IMR-90 (cell line): Measurements from ENCODE around the gene KCNA10. TPM values are rescaled to one million over a fixed set of nuclear protein-coding genes. Genes with fewer than 3 reads are reported as not detected.

Experiments used
- ATAC-seq: fragments of 200-7000 bp; cut with Tn5 transposase; 2 replicates; pipeline ENCODE4 v1.9.1; 2020; ENCODE audit warnings: low read depth, mild to moderate bottlenecking, moderate library complexity
- BruUV-seq: library from RNA; stranded (reverse); fragments of 400-500 nt; replicated peaks from 2 replicates; lab custom pipeline; 2021; lab: Mats Ljungman, UMichigan
- CTCF ChIA-PET: fragments of 300-600 bp; formaldehyde crosslinking; extraction: SDS; loops from one replicate; lab custom pipeline; 2021; ENCODE audit warnings: antibody characterized with exemption; lab: Yijun Ruan, JAX
- POLR2A ChIA-PET: fragments of 300-600 bp; sonication (Branson Sonifier 250); formaldehyde crosslinking; loops from one replicate; lab custom pipeline; 2022; ENCODE audit warnings: antibody characterized with exemption; ENCODE audit not compliant: unreplicated experiment; lab: Charles Lee
- DNase-seq: peaks from one replicate; pipeline ENCODE4 v3.0.0; 2013
- H2AFZ ChIP-seq: replicated peaks from 2 replicates; pipeline ENCODE3; 2013; ENCODE audit warnings: low read length, mild to moderate bottlenecking; ENCODE audit not compliant: poor library complexity
- H2AK5ac ChIP-seq: 2 replicates; pipeline ENCODE4 v1.6.1; 2013; ENCODE audit warnings: low read depth, low read length, inconsistent platforms
- H2AK9ac ChIP-seq: replicated peaks from 2 replicates; pipeline ENCODE3; 2013; ENCODE audit warnings: mild to moderate bottlenecking, low read depth, low read length, moderate library complexity; ENCODE audit not compliant: poor library complexity
- H2BK120ac ChIP-seq: 2 replicates; pipeline ENCODE4 v1.6.1; 2013; ENCODE audit warnings: low read depth, low read length, inconsistent platforms
- H2BK15ac ChIP-seq: 3 replicates; pipeline ENCODE4 v1.6.1; 2013; ENCODE audit warnings: low read depth, low read length, inconsistent platforms
- H2BK20ac ChIP-seq: 2 replicates; pipeline ENCODE4 v1.6.1; 2013; ENCODE audit warnings: low read depth, mild to moderate bottlenecking, inconsistent platforms, low read length, moderate library complexity
- H2BK5ac ChIP-seq: 2 replicates; pipeline ENCODE4 v1.6.1; 2013; ENCODE audit warnings: mild to moderate bottlenecking, low read depth, low read length, inconsistent platforms; ENCODE audit not compliant: poor library complexity, severe bottlenecking
- H3K14ac ChIP-seq: replicated peaks from 2 replicates; pipeline ENCODE4 v1.6.1; 2013; ENCODE audit warnings: low read depth, low read length, inconsistent platforms
- H3K18ac ChIP-seq: 2 replicates; pipeline ENCODE4 v1.6.1; 2013; ENCODE audit warnings: low read depth, low read length, control low read depth
- H3K23ac ChIP-seq: 2 replicates; pipeline ENCODE4 v1.6.1; 2013; ENCODE audit warnings: low read depth, low read length, inconsistent platforms
- H3K27ac ChIP-seq: 2 replicates; pipeline ENCODE4 v1.5.1; 2013; ENCODE audit warnings: mild to moderate bottlenecking, control low read depth, low read length; ENCODE audit not compliant: insufficient read depth
- H3K27me3 ChIP-seq: 2 replicates; pipeline ENCODE4 v1.6.1; 2013; ENCODE audit warnings: low read length; ENCODE audit not compliant: control insufficient read depth, insufficient read depth
- H3K36me3 ChIP-seq: 2 replicates; pipeline ENCODE4 v1.6.1; 2013; ENCODE audit warnings: low read length, mixed read lengths; ENCODE audit not compliant: control insufficient read depth, insufficient read depth
- H3K4ac ChIP-seq: 2 replicates; pipeline ENCODE4 v1.6.1; 2013; ENCODE audit warnings: low read depth, low read length, inconsistent platforms
- H3K4me1 ChIP-seq: 2 replicates; pipeline ENCODE4 v1.6.1; 2013; ENCODE audit warnings: low read length, mixed read lengths; ENCODE audit not compliant: control insufficient read depth, insufficient read depth
- H3K4me2 ChIP-seq: 2 replicates; pipeline ENCODE4 v1.6.1; 2013; ENCODE audit warnings: low read depth, mild to moderate bottlenecking, control low read depth, low read length, moderate library complexity
- H3K4me3 ChIP-seq: 2 replicates; pipeline ENCODE4 v1.5.1; 2013; ENCODE audit warnings: low read depth, mild to moderate bottlenecking, control low read depth, low read length, moderate library complexity; ENCODE audit not compliant: insufficient read depth
- H3K56ac ChIP-seq: 2 replicates; pipeline ENCODE4 v1.6.1; 2013; ENCODE audit warnings: low read length, inconsistent platforms; ENCODE audit not compliant: insufficient read depth; ENCODE audit errors: extremely low read depth
- H3K79me1 ChIP-seq, 2 experiments: 2 replicates each; pipeline ENCODE4 v1.6.1; 2013; ENCODE audit warnings: low read length in 2 of 2, inconsistent platforms in 1 of 2, low read depth in 1 of 2
- H3K9ac ChIP-seq: 2 replicates; pipeline ENCODE4 v1.6.1; 2013; ENCODE audit warnings: low read depth, low read length, control low read depth
- H3K9me1 ChIP-seq: 2 replicates; pipeline ENCODE4 v1.6.1; 2013; ENCODE audit warnings: low read length, inconsistent platforms; ENCODE audit not compliant: insufficient read depth
- H3K9me3 ChIP-seq: 2 replicates; pipeline ENCODE4 v1.6.1; 2013; ENCODE audit warnings: low read length; ENCODE audit not compliant: control insufficient read depth, insufficient read depth
- H4K20me1 ChIP-seq: 2 replicates; pipeline ENCODE4 v1.6.1; 2013; ENCODE audit warnings: low read length, inconsistent platforms; ENCODE audit not compliant: insufficient read depth
- H4K5ac ChIP-seq: 2 replicates; pipeline ENCODE4 v1.6.1; 2013; ENCODE audit warnings: mild to moderate bottlenecking, low read depth, low read length, control low read depth
- H4K8ac ChIP-seq, 2 experiments: 2 replicates each; pipeline ENCODE4 v1.6.1; 2013; ENCODE audit warnings: low read depth in 2 of 2, low read length in 2 of 2, control low read depth in 1 of 2, inconsistent platforms in 1 of 2
- H4K91ac ChIP-seq: 2 replicates; pipeline ENCODE4 v1.6.1; 2013; ENCODE audit warnings: low read depth, low read length, inconsistent platforms; ENCODE audit not compliant: insufficient read depth
- BHLHE40 ChIP-seq: fragments of 150-350 bp; IDR thresholded peaks from 2 replicates; pipeline ENCODE4 v1.6.1; 2016; ENCODE audit warnings: mild to moderate bottlenecking, low read depth, low read length
- CEBPB ChIP-seq: IDR thresholded peaks from 2 replicates; pipeline ENCODE4 v1.6.1; 2012; ENCODE audit warnings: low read depth, low read length, improper control_type of control experiment
- CHD1 ChIP-seq: IDR thresholded peaks from 2 replicates; pipeline ENCODE4 v1.6.1; 2012; ENCODE audit warnings: low read depth, low read length, improper control_type of control experiment
- CTCF ChIP-seq: conservative IDR thresholded peaks from 2 replicates; pipeline ENCODE4 v1.5.1; 2012; ENCODE audit warnings: mild to moderate bottlenecking, low read depth, low read length, improper control_type of control experiment
- ELK1 ChIP-seq: fragments of 150-350 bp; IDR thresholded peaks from 2 replicates; pipeline ENCODE4 v1.6.1; 2016; ENCODE audit warnings: low read depth, mild to moderate bottlenecking, low read length, moderate library complexity, borderline replicate concordance
- FOS ChIP-seq: fragments of 150-350 bp; IDR thresholded peaks from 2 replicates; pipeline ENCODE4 v1.6.1; 2016; ENCODE audit warnings: low read depth, low read length
- MAFK ChIP-seq: IDR thresholded peaks from 2 replicates; pipeline ENCODE4 v1.6.1; 2012; ENCODE audit warnings: low read depth, low read length, improper control_type of control experiment
- MAZ ChIP-seq: IDR thresholded peaks from 2 replicates; pipeline ENCODE4 v1.6.1; 2012; ENCODE audit warnings: low read depth, mild to moderate bottlenecking, low read length, improper control_type of control experiment, moderate library complexity, borderline replicate concordance
- MXI1 ChIP-seq: IDR thresholded peaks from 2 replicates; pipeline ENCODE4 v1.6.1; 2012; ENCODE audit warnings: low read depth, mild to moderate bottlenecking, low read length, moderate library complexity, borderline replicate concordance
- NFE2L2 ChIP-seq: fragments of 150-350 bp; IDR thresholded peaks from 2 replicates; pipeline ENCODE4 v1.6.1; 2016; ENCODE audit warnings: low read depth, mild to moderate bottlenecking, low read length
- POLR2A ChIP-seq: IDR thresholded peaks from 2 replicates; pipeline ENCODE4 v1.6.1; 2012; ENCODE audit warnings: mild to moderate bottlenecking, low read depth, low read length
- RAD21 ChIP-seq: IDR thresholded peaks from 2 replicates; pipeline ENCODE4 v1.6.1; 2012; ENCODE audit warnings: low read length, improper control_type of control experiment
- RCOR1 ChIP-seq: IDR thresholded peaks from 2 replicates; pipeline ENCODE4 v1.6.1; 2012; ENCODE audit warnings: mild to moderate bottlenecking, low read length, improper control_type of control experiment; ENCODE audit not compliant: insufficient replicate concordance
- RFX5 ChIP-seq: IDR thresholded peaks from 2 replicates; pipeline ENCODE4 v1.8.0; 2012; ENCODE audit warnings: low read depth, mild to moderate bottlenecking, low read length, moderate library complexity
- SMC3 ChIP-seq: fragments of 150-350 bp; IDR thresholded peaks from 2 replicates; pipeline ENCODE4 v1.6.1; 2016; ENCODE audit warnings: low read depth, mild to moderate bottlenecking, antibody characterized with exemption, low read length, moderate library complexity
- WGBS, 2 experiments: methylation state at CpG; one replicate each; pipeline versions ENCODE4 v1.1.5 to v1.1.7; 2013; ENCODE audit warnings: missing lambda C conversion rate in 2 of 2; ENCODE audit not compliant: insufficient read length in 1 of 2; ENCODE audit errors: extremely low coverage in 2 of 2; 5-methylcytosine and 5-hydroxymethylcytosine counted together
- dilution Hi-C: fragments of 300-500 bp; cut with HindIII; formaldehyde crosslinking; loops from one replicate; pipeline ENCODE4 v1.14.3; 2018; ENCODE audit warnings: low sequenced_read_pairs; ENCODE audit not compliant: unreplicated experiment
- in situ Hi-C: fragments of 300-500 bp; cut with MboI; formaldehyde crosslinking; loops from 3 replicates; pipeline ENCODE4 v1.14.3; 2019; ENCODE audit warnings: low sequenced_read_pairs, inconsistent platforms, mixed read lengths
- intact Hi-C: fragments of 100-400 bp; cut with micrococcal nuclease; formaldehyde crosslinking; loops from 2 replicates; pipeline ENCODE4 v1.10.0; 2022
- polyA plus RNA-seq, 3 experiments: library from polyadenylated mRNA; depleted of rRNA; stranded (reverse); fragments of >200 nt; gene quantifications; 2 replicates each; pipeline ENCODE4 v1.2.3, GENCODE V29; 2012; ENCODE audit warnings: low replicate concordance in 1 of 3
- total RNA-seq: library from RNA; depleted of rRNA; stranded (reverse); fragments of >200 nt; gene quantifications from 2 replicates; pipeline ENCODE4 v1.2.3, GENCODE V29; 2012
- TF ChIP-seq, protein P1 (sequence below): fragments of 150-350 bp; IDR thresholded peaks from 2 replicates; pipeline ENCODE4 v1.6.1; 2017; ENCODE audit warnings: mild to moderate bottlenecking, antibody characterized with exemption, low read length, low read depth

KCNA10 gene
- total and polyA plus RNA-seq, 2 of the 4 experiments (the other 2 are of a cell fraction): not detected

- dilution Hi-C loops: no loop called here
- no peaks in the 10 kb centered on the region for H3K9me3 ChIP-seq
- no peak overlapping the region for H4K8ac ChIP-seq
- H3K4ac ChIP-seq: no peak overlapping the region
- H2AK5ac ChIP-seq: no peak overlapping the region
- no peak overlapping the region for H2BK120ac ChIP-seq
- H3K4me3 ChIP-seq: no peak overlapping the region
- no peak overlapping the region for H2AK9ac ChIP-seq
- no peak overlapping the region for H3K27ac ChIP-seq
- H2BK20ac ChIP-seq: no peak overlapping the region
- in situ Hi-C loops: no loop called here
- no peak overlapping the region for H2BK5ac ChIP-seq
- ATAC-seq (no peak), DNase-seq (no peak)
- intact Hi-C loops: no loop called here
- BruUV-seq: no TSS peak
- H2BK15ac ChIP-seq: no peak overlapping the region
- peaks cover 3% of the 10 kb centered on the region; the same call in 1 of the 2 replicates for H3K27me3 ChIP-seq
- H3K79me1 ChIP-seq: no peaks in the 10 kb centered on the region
- H4K20me1 ChIP-seq: no peaks in the 10 kb centered on the region
- no peak overlapping the region for H4K5ac ChIP-seq
- ChIA-PET CTCF (no interaction called here), POLR2A (no interaction called here)
- no peaks in the 10 kb centered on the region for H3K36me3 ChIP-seq
- H3K4me1 ChIP-seq: no peaks in the 10 kb centered on the region
- H3K18ac ChIP-seq: no peak overlapping the region
- no peak overlapping the region for H3K23ac ChIP-seq
- WGBS, 2 experiments: no CpG with 5 or more reads among the region's 1 CpG
- no peak overlapping the region for H3K56ac ChIP-seq
- H3K9ac ChIP-seq: no peak overlapping the region
- no peaks in the 10 kb centered on the region for H3K9me1 ChIP-seq
- H4K91ac ChIP-seq: no peak overlapping the region
- no peak overlapping the region for H3K14ac ChIP-seq
- TF ChIP-seq RFX5 (no peak), ELK1 (no peak), RCOR1 (no peak), BHLHE40 (no peak), MAZ (no peak), CEBPB (no peak), POLR2A (no peak), RAD21 (no peak), SMC3 (no peak), CHD1 (no peak), NFE2L2 (no peak), CTCF (no peak), FOS (no peak), MXI1 (no peak), MAFK (no peak)
- TF ChIP-seq, protein P1, sequence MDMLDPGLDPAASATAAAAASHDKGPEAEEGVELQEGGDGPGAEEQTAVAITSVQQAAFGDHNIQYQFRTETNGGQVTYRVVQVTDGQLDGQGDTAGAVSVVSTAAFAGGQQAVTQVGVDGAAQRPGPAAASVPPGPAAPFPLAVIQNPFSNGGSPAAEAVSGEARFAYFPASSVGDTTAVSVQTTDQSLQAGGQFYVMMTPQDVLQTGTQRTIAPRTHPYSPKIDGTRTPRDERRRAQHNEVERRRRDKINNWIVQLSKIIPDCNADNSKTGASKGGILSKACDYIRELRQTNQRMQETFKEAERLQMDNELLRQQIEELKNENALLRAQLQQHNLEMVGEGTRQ: no peak
- H3K4me2 ChIP-seq: no peak overlapping the region
- H2AFZ ChIP-seq: no peak overlapping the region
Measured at GRCh38 chr1:110541906-110542395, 23.0 kb upstream of the KCNA10 start.
